ENCODE measurements around the gene PCDHGC4. TPM values are rescaled to one million over a fixed set of nuclear protein-coding genes. Genes with fewer than 3 reads are reported as not detected.

PCDHGC4 gene
- total and polyA plus RNA-seq, 2 of the 8 experiments (the other 6 are each of a cell fraction or from before 2014, with no cell fraction given): 2.1 to 2.4 TPM

GRCh38 chr5:141495453-141495811 is 10.6 kb downstream of the PCDHGC4 start (continued):
- TF ChIP-seq HDAC2 (IDR thresholded peaks at IDR 0.05; ENCODE audit: borderline replicate concordance in 1 of 2, low read depth in 2 of 2, low read length in 2 of 2) (no peak), CEBPB (IDR thresholded peaks at IDR 0.05; ENCODE audit: low read depth, low read length) (no peak), SRF (IDR thresholded peaks at IDR 0.05; ENCODE audit: low read depth, low read length) (no peak), JUN (IDR thresholded peaks at IDR 0.05; ENCODE audit: low read depth, low read length) (no peak), GABPA (IDR thresholded peaks at IDR 0.05; ENCODE audit: borderline replicate concordance, insufficient read depth, low read length) (no peak), KDM5A (IDR thresholded peaks at IDR 0.05; ENCODE audit: low read length) (no peak), SIRT6 (IDR thresholded peaks at IDR 0.05; ENCODE audit: low read length) (no peak)
